Activated T-cell treated with anti-CD3 and anti-CD28 coated beads for 48 hours (primary cell): ENCODE results near the gene TDRD1.

Experiments used
- DNase-seq: peaks from one replicate; pipeline ENCODE4 v3.0.0-alpha.2; 2020; ENCODE audit warnings: low read depth

TDRD1 gene

DNA sequence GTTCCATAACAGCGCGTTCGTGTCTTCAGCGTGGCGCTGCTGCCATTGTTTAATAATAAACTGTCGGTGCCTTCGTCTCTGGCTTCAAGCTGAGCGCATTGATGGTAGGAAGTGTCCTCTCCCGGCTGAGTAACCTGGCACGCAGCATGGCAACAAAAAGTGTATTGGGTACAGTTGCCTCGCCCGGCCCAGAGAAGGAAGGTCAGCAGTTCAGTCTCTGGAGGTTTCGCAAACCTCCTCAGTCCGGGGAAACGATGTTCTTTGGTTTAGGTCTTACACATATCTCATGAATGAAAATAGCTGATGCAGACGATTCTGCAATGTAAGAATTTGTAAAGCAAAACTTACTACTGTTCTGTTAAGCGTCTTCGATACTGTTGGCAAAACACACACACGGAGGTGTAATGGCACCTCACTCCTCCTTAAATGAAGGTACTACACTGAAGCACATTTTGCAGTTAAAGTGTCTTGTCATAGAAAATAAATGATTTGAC, 4.4 kb upstream of the TDRD1 start:
- no peak for DNase-seq

DNA sequence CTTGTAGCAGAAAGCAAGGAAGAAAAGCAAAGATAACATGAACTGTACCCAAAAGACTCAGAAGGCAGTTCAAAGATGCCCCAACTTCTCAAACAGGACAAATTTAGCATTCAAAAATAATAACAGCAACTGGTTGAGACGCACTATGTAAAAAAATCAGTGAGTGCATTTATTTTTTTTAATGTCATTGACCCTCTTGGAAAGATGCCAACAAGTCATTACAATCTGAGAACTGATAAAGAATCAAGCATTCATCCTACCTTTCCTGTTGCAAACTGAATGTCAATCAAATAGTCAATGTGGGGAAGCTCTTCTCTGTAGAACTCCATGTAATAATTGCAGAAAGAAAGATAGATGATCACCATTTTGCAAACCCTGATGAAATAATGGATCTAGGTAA, 3.5 kb upstream of the TDRD1 start:
- DNase-seq: no peak

GRCh38 chr10:114176511-114176910, 2.6 kb upstream of the TDRD1 start:
- DNase-seq: no peak

DNA sequence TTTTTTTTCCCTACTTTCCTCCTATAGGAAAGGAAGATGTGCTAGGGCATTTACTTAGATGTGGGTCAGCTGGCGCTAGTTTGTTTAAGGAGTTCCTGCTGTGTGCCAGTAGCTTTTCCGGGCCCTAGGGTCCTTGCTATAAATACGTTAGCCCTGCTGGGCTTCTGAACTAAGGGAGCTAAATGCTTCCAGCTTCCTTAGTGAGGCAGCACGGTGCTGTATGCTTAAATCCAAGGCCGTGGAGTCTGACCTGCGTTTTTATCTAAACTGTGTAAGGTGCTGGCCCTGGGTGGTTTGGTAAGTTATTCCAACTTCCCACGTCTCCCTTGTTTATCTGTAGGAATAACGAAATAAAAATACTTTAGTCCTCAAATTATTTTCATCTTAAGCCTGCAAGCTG, 594 bp downstream of the TDRD1 start:
- no peak for DNase-seq

DNA sequence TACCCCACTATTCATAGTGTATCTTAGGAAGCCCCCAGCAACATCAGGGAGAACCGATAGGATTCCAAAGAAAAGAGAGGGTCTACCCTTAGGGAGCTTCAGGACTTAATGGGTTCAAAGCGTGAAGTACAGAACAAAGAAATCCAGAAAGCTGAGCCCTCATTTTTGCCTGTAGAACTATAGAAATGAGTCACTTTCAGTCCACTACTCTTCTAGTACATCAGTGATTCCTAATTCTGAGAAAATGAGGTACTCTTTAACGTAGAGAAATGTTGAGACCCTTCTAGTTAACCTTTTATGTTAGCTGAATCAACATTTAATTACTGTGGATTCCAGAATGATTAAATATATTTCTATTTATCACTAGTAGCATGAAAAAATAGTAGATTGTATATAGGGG, 1.8 kb downstream of the TDRD1 start:
- no peak for DNase-seq

GRCh38 chr10:114181971-114182370, 2.8 kb downstream of the TDRD1 start:
- DNase-seq: no peak

DNA sequence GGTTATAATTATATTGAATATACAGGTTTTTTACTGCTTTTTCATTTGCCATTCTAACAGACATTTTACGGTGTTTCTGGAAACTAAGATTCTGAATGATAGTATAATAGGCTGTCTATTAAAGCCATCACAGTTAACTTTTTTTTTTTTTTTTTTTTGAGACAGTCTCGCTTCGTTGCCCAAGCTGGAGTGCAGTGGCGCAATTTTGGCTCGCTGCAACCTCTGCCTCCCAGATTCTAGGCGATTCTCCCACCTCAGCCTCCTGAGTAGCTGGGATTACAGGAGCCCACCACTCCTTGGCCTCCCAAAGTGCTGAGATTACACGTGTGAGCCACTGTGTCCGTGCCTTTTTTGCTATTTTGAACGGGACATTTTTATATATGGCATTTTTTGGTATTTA, 4.4 kb downstream of the TDRD1 start:
- no peak for DNase-seq

- DNase-seq: no peak
Observed at GRCh38 chr10:114184276-114184675, 5.1 kb downstream of the TDRD1 start.

DNA sequence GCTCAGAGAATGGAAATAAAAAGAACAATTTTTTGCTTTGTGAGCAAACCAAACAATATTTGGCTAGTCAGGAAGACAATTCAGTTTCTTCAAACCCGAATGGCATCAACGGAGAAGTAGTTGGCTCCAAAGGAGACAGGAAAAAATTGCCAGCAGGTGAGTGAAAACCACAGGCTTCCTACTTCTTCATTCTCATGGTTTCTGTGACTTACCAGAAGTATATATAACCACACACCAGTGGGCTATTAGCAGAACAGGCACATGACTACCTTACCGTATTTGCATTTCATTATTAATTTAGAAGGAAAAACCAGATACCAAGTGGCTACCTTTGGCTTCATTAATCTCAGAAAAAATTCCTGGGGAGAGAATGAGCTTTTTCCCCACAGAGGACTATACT, 8.8 kb downstream of the TDRD1 start:
- DNase-seq: no peak

GRCh38 chr10:114188900-114189299, 9.7 kb downstream of the TDRD1 start:
- DNase-seq: no peak

GRCh38 chr10:114189700-114190099, 10.5 kb downstream of the TDRD1 start:
- DNase-seq: no peak

- DNase-seq: no peak
Observed at GRCh38 chr10:114195079-114195478, 15.9 kb downstream of the TDRD1 start.

DNA sequence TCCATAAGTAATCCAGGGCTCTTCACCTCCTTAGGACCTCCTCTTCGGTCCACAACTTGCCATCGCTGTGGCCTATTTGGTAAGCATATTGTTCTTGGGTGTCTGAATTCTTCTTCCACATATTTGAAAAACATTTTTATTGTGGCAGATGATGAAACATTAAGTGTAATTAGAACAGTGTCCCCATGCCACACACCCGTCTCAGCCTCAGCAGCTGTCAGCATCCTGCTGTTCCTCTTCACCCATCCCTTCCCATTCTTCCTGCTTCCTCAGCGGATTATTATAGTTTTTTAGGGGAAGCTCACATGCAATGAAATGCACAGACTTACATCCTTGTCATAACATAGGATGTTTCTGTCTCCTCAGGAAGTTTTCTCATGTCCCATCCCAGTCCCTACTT, 20.1 kb downstream of the TDRD1 start:
- no peak for DNase-seq

GRCh38 chr10:114202812-114203211, 23.7 kb downstream of the TDRD1 start:
- DNase-seq: no peak

DNA sequence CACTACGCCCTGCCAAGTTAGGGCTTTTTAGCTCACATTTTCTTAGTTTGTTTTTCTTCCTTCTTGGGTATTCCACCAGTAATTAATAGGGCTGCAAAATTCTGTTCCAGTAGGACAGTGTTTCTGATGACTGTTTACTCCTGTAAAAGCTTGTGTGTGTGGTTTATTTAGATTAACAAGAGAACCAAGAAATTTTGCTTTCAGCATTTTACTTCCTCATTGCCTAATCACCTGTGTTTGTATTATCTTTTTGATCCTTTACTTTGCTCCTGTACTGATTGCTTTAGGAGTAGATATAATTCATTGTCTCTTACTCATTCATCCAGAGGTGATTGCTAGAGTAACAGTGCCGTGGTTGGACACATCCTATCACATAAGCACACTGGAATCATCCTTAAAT, 27.7 kb downstream of the TDRD1 start:
- no peak for DNase-seq

DNA sequence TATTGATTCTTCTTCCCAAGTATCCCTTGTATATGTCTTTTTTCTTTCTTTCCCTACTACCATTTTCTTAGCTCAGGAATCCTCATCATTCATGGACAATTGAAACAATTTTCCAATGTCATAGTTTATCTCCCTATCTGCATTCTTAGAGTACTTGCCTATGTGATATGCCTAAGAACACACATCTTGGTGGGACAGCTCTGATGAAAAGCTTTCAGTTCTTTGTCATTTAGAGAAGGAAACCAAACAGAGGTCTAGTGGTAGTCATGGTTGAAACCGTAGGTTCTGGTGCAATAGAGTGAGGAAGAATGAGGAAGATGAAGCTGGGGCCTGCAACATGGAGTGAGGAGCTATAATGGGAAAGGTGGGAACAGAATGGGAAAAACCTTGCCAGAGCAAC, 28.2 kb downstream of the TDRD1 start:
- DNase-seq: no peak

GRCh38 chr10:114208351-114208750, 29.2 kb downstream of the TDRD1 start:
- no peak for DNase-seq

GRCh38 chr10:114212153-114212552, 33.0 kb downstream of the TDRD1 start:
- DNase-seq: no peak

DNA sequence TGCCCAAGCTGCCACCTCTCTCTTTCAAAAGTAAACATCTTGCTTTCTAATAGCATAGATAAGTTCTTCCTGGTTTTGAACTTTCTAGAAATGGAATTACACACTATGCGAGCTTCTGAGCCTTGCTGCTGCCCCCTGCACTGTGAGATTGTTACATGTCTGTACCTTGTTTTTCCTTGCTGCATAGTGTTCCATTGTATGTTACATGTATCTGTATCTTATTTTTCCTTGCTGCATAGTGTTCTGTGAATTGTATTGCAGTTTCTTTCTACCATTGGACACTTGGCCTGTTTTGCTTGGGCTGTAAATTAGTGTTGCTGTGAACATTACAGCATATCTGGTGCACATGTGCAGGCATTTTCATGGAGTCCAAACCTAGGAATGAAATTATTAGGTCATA, 35.9 kb downstream of the TDRD1 start:
- DNase-seq: no peak

GRCh38 chr10:114220281-114220680, 41.1 kb downstream of the TDRD1 start:
- DNase-seq: no peak

DNA sequence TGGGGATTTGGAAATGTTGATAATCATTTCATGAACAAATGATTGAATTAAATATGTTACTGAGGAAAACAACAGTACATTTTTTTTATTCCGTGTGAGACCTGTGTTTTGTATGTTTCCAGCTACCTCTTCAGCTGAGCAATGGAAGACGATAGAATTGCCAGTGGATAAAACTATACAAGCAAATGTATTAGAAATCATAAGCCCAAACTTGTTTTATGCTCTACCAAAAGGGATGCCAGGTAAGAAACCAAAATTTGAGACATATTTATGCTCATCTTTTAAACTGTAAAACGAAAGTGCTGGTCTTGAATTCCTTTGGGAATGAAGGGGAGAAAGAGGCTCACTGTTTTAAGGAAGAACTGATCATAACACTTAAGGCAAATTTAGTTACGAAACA, 42.1 kb downstream of the TDRD1 start:
- DNase-seq: no peak

DNA sequence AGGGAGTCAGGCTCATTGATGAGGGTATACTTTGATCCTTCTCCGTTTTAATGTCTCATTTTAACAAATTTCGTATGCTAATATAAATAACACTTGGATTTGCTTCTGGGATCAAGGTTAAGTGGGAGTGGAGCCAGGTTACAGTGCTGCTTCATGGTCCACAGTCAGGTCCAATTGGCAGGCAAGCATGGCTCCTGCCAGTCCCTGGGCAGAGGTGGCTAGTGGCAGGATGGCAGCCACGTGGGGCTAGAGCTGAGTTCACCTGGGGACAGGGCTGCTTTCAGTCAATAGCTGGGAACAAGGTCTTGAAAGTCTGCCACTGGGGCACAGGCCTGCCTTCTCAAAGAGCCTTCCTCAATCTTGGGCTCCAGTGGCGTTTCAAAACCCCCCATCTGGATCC, 43.9 kb downstream of the TDRD1 start:
- no peak for DNase-seq

GRCh38 chr10:114228156-114228555, 49.0 kb downstream of the TDRD1 start:
- DNase-seq: no peak

DNA sequence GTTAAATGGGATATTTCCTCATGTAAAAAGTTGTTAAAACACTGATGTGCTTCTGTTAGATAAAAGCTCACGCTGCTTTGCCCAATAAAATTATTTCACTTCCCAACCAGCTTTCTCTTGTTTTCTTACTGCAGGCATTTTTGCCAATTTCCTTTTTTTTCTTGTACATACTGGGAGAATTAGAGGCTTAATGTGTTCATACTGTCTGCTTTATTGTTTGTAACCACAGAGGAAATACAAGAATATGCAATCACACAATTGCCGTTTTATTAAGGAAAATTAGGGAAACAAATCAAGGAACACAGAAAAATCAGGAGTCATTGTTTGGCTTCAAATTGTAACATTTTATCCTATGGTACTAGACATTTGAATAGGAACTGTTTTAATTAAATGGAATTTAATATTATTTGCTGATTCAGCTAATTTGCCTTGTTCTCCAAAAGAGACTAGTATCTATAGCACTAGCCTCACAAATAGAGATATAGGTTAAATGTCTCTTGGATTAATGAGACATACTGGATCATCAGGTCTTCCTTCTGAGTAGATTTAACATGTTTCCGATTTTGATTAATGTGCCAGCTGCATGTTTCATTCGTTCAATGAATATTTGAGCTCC, 53.5 kb downstream of the TDRD1 start:
- no peak for DNase-seq

DNA sequence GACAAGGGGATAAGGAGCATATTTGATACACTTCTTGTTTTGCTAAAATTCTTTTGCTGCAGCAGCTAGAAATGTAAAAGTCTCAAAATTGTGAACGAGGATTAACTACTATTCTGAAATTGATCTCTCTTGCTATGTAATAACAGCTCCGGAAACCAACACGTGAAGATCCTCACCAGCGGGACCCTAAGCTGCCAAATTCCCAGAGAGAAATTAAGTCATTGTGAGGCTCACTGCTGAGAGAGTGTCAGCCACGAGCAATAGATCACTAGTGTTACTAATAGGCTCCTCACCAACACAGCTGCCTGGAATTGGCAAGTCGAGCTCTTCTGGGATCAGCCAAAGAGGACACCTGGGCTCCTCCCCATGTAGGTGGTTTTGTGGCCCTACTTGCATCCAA, 54.3 kb downstream of the TDRD1 start:
- no peak for DNase-seq
